Ishikawa (cell line): ENCODE data around the gene GDF9.

Experiments used
- EGR1 ChIP-seq: IDR thresholded peaks from 2 replicates; pipeline ENCODE4 v1.6.1; 2012
- REST ChIP-seq: IDR thresholded peaks from 2 replicates; pipeline ENCODE4 v1.6.1; 2012; ENCODE audit warnings: low read depth, mild to moderate bottlenecking
- TAF1 ChIP-seq: IDR thresholded peaks from 2 replicates; pipeline ENCODE4 v1.6.1; 2012; ENCODE audit warnings: low read depth, mild to moderate bottlenecking
- ZBTB7A ChIP-seq: IDR thresholded peaks from 2 replicates; pipeline ENCODE4 v1.6.1; 2012; ENCODE audit warnings: low read depth

- TF ChIP-seq TAF1 (no peak), REST (no peak), EGR1 (no peak), ZBTB7A (no peak)
These were observed 52.4 kb downstream of the GDF9 start for GRCh38 chr5:132813599-132814502.
